HEK293 (cell line): Measurements from ENCODE around the gene LPP.

Source experiments
- CTCF ChIA-PET: fragments of 350-600 bp; formaldehyde crosslinking; extraction: SDS; loops from one replicate; lab custom pipeline; 2021; ENCODE audit warnings: antibody characterized with exemption; lab: Yijun Ruan, JAX
- POLR2A ChIA-PET: fragments of 300-600 bp; formaldehyde crosslinking; extraction: SDS; loops from one replicate; lab custom pipeline; 2020; ENCODE audit warnings: antibody characterized with exemption, inconsistent platforms; lab: Yijun Ruan, JAX
- H3K27ac ChIP-seq: fragments of 200-500 bp; sonication (Bioruptor generic); 2 replicates; pipeline ENCODE4 v1.5.1; 2014; ENCODE audit warnings: low read depth, low read length, control low read depth, inconsistent platforms; ENCODE audit errors: extremely low read depth
- H3K36me3 ChIP-seq, 2 experiments: fragments of 200-500 bp in 1 of 2; sonication (Bioruptor generic) in 1 of 2; 1 replicate in 1 of 2; 2 replicates in 1 of 2; pipeline ENCODE4 v1.5.1; 2014 to 2017; ENCODE audit warnings: inconsistent platforms in 2 of 2, low read length in 2 of 2; ENCODE audit not compliant: control insufficient read depth in 2 of 2, insufficient read depth in 1 of 2
- H3K4me1 ChIP-seq: fragments of 200-500 bp; sonication (Bioruptor generic); 2 replicates; pipeline ENCODE4 v1.5.1; 2014; ENCODE audit warnings: mild to moderate bottlenecking, low read length, inconsistent platforms; ENCODE audit not compliant: control insufficient read depth, insufficient read depth
- H3K4me3 ChIP-seq: 2 replicates; pipeline ENCODE4 v1.5.1; 2011; ENCODE audit warnings: low read depth, mild to moderate bottlenecking, control low read depth, low read length, moderate library complexity
- H3K9me3 ChIP-seq: fragments of 200-500 bp; sonication (Bioruptor generic); 2 replicates; pipeline ENCODE4 v1.5.1; 2014; ENCODE audit warnings: low read depth, low read length, inconsistent platforms; ENCODE audit not compliant: control insufficient read depth, insufficient read depth
- IKZF3 ChIP-seq: fragments of 450-650 bp; IDR thresholded peaks from 2 replicates; pipeline ENCODE4 v1.5.0; 2018; ENCODE audit warnings: missing biosample characterization, mild to moderate bottlenecking, missing genetic modification characterization, moderate library complexity
- KLF10 ChIP-seq: fragments of 450-650 bp; IDR thresholded peaks from 2 replicates; pipeline ENCODE4 v1.5.1; 2018; ENCODE audit warnings: missing biosample characterization, mild to moderate bottlenecking, missing genetic modification characterization
- KLF8 ChIP-seq: fragments of 450-650 bp; formaldehyde crosslinking; IDR thresholded peaks from 2 replicates; pipeline ENCODE4 v1.5.1; 2016; ENCODE audit warnings: missing biosample characterization, missing genetic modification characterization
- MYNN ChIP-seq: fragments of 450-650 bp; formaldehyde crosslinking; IDR thresholded peaks from 2 replicates; pipeline ENCODE4 v1.5.1; 2016; ENCODE audit warnings: missing biosample characterization, missing genetic modification characterization, borderline replicate concordance
- REPIN1 ChIP-seq: fragments of 450-650 bp; formaldehyde crosslinking; IDR thresholded peaks from 2 replicates; pipeline ENCODE4 v1.5.1; 2017; ENCODE audit warnings: missing biosample characterization, missing genetic modification characterization, low read depth
- SP7 ChIP-seq: fragments of 450-650 bp; formaldehyde crosslinking; IDR thresholded peaks from 2 replicates; pipeline ENCODE4 v1.5.1; 2016; ENCODE audit warnings: missing biosample characterization, missing genetic modification characterization
- ZBTB8A ChIP-seq: fragments of 450-650 bp; formaldehyde crosslinking; IDR thresholded peaks from 2 replicates; pipeline ENCODE4 v1.5.1; 2016; ENCODE audit warnings: missing biosample characterization, missing genetic modification characterization
- ZEB2 ChIP-seq: fragments of 450-650 bp; formaldehyde crosslinking; IDR thresholded peaks from 2 replicates; pipeline ENCODE4 v1.5.1; 2016; ENCODE audit warnings: missing biosample characterization, missing genetic modification characterization
- ZNF24 ChIP-seq: fragments of 450-650 bp; formaldehyde crosslinking; IDR thresholded peaks from 2 replicates; pipeline ENCODE4 v1.5.1; 2016; ENCODE audit warnings: missing biosample characterization, missing genetic modification characterization
- ZNF341 ChIP-seq: fragments of 450-650 bp; formaldehyde crosslinking; IDR thresholded peaks from 2 replicates; pipeline ENCODE4; 2016; ENCODE audit warnings: low read depth, missing biosample characterization, missing genetic modification characterization
- ZNF366 ChIP-seq: fragments of 450-650 bp; formaldehyde crosslinking; conservative IDR thresholded peaks from 2 replicates; pipeline ENCODE4 v1.5.1; 2016; ENCODE audit warnings: missing biosample characterization, missing genetic modification characterization
- ZNF777 ChIP-seq: fragments of 450-650 bp; formaldehyde crosslinking; IDR thresholded peaks from 2 replicates; pipeline ENCODE4 v1.5.1; 2017; ENCODE audit warnings: missing biosample characterization, missing genetic modification characterization, borderline replicate concordance
- ZNF843 ChIP-seq: fragments of 450-650 bp; formaldehyde crosslinking; IDR thresholded peaks from 2 replicates; pipeline ENCODE4 v1.5.1; 2016; ENCODE audit warnings: missing biosample characterization, missing genetic modification characterization
- TF ChIP-seq, protein P1 (sequence below): fragments of 450-650 bp; formaldehyde crosslinking; IDR thresholded peaks from 2 replicates; pipeline ENCODE4 v1.5.1; 2016; ENCODE audit warnings: missing biosample characterization, missing genetic modification characterization
- TF ChIP-seq, protein P2 (sequence below): fragments of 450-650 bp; formaldehyde crosslinking; IDR thresholded peaks from 2 replicates; pipeline ENCODE4 v1.5.1; 2017; ENCODE audit warnings: missing biosample characterization, mild to moderate bottlenecking, missing genetic modification characterization, moderate library complexity
- TF ChIP-seq, protein P3 (sequence below): fragments of 450-650 bp; formaldehyde crosslinking; IDR thresholded peaks from 2 replicates; pipeline ENCODE4 v1.5.1; 2016; ENCODE audit warnings: missing biosample characterization, missing genetic modification characterization
- TF ChIP-seq, protein P4 (sequence below): fragments of 450-650 bp; IDR thresholded peaks from 2 replicates; pipeline ENCODE4 v1.5.1; 2018; ENCODE audit warnings: missing biosample characterization, mild to moderate bottlenecking, missing genetic modification characterization
- TF ChIP-seq, protein P5 (sequence below): fragments of 450-650 bp; formaldehyde crosslinking; IDR thresholded peaks from 2 replicates; pipeline ENCODE4 v1.5.1; 2016; ENCODE audit warnings: missing biosample characterization, missing genetic modification characterization
- TF ChIP-seq, protein P6 (sequence below): fragments of 450-650 bp; formaldehyde crosslinking; IDR thresholded peaks from 2 replicates; pipeline ENCODE4 v1.5.0; 2017; ENCODE audit warnings: missing biosample characterization, missing genetic modification characterization, borderline replicate concordance

LPP gene

DNA sequence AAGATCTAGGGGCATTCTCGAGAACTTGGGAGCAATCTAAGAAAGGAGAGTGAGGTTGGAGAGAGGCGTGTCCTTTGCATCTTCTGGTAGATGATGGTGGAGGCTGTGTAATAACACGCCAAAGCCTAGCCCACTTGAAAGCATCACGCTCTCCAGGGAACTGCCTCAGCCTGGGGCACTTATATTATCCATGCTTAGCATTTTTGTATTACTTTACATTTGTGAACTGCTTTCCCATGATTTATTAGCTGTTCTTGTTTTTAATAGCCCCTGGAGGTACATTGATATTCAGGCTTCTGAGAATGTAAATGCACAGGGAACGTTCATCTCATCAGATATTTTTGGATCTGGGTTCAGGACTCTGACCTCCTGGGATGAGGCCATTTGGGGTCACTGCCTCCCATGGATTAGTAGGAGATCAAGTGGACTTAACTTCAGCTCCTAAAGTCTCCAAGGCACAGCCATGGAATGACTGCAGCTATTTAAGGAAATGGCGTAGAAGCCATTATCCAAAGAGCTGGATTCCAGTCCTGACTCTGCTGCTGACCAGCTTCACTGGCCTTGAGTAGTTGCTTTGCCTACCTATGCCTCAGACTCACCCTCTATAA lies 124.9 kb downstream of the LPP start (continued):
- TF ChIP-seq ZNF366 (peak; percentile 42; the same call in 1 of the 2 replicates), KLF8 (tag by site-specific recombination) (no peak), ZNF777 (tag by site-specific recombination) (no peak), ZNF341 (0 out of 2 replicates have a peak, but pooled peaks have one; percentile 18), ZEB2 (peak; percentile 87), ZBTB8A (tag by site-specific recombination) (peak; percentile 40; the same call in 1 of the 2 replicates), KLF10 (tag by site-specific recombination) (peak; percentile 76)
- TF ChIP-seq, protein P1, sequence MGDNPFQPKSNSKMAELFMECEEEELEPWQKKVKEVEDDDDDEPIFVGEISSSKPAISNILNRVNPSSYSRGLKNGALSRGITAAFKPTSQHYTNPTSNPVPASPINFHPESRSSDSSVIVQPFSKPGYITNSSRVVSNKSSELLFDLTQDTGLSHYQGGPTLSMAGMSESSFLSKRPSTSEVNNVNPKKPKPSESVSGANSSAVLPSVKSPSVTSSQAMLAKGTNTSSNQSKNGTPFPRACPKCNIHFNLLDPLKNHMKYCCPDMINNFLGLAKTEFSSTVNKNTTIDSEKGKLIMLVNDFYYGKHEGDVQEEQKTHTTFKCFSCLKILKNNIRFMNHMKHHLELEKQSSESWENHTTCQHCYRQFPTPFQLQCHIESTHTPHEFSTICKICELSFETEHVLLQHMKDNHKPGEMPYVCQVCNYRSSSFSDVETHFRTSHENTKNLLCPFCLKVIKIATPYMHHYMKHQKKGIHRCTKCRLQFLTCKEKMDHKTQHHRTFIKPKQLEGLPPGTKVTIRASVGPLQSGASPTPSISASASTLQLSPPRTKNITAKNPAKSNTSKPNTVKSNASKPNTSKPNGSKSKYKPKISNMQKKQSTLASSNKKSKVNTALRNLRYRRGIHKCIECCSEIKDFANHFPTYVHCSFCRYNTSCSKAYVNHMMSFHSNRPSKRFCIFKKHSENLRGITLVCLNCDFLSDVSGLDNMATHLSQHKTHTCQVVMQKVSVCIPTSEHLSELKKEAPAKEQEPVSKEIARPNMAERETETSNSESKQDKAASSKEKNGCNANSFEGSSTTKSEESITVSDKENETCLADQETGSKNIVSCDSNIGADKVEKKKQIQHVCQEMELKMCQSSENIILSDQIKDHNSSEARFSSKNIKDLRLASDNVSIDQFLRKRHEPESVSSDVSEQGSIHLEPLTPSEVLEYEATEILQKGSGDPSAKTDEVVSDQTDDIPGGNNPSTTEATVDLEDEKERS = no peak
- TF ChIP-seq, protein P2, sequence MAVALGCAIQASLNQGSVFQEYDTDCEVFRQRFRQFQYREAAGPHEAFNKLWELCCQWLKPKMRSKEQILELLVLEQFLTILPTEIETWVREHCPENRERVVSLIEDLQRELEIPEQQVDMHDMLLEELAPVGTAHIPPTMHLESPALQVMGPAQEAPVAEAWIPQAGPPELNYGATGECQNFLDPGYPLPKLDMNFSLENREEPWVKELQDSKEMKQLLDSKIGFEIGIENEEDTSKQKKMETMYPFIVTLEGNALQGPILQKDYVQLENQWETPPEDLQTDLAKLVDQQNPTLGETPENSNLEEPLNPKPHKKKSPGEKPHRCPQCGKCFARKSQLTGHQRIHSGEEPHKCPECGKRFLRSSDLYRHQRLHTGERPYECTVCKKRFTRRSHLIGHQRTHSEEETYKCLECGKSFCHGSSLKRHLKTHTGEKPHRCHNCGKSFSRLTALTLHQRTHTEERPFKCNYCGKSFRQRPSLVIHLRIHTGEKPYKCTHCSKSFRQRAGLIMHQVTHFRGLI = no peak
- TF ChIP-seq, protein P3, sequence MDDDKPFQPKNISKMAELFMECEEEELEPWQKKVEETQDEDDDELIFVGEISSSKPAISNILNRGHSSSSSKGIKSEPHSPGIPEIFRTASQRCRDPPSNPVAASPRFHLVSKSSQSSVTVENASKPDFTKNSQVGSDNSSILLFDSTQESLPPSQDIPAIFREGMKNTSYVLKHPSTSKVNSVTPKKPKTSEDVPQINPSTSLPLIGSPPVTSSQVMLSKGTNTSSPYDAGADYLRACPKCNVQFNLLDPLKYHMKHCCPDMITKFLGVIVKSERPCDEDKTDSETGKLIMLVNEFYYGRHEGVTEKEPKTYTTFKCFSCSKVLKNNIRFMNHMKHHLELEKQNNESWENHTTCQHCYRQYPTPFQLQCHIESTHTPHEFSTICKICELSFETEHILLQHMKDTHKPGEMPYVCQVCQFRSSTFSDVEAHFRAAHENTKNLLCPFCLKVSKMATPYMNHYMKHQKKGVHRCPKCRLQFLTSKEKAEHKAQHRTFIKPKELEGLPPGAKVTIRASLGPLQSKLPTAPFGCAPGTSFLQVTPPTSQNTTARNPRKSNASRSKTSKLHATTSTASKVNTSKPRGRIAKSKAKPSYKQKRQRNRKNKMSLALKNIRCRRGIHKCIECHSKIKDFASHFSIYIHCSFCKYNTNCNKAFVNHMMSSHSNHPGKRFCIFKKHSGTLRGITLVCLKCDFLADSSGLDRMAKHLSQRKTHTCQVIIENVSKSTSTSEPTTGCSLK (tag by site-specific recombination) = no peak

DNA sequence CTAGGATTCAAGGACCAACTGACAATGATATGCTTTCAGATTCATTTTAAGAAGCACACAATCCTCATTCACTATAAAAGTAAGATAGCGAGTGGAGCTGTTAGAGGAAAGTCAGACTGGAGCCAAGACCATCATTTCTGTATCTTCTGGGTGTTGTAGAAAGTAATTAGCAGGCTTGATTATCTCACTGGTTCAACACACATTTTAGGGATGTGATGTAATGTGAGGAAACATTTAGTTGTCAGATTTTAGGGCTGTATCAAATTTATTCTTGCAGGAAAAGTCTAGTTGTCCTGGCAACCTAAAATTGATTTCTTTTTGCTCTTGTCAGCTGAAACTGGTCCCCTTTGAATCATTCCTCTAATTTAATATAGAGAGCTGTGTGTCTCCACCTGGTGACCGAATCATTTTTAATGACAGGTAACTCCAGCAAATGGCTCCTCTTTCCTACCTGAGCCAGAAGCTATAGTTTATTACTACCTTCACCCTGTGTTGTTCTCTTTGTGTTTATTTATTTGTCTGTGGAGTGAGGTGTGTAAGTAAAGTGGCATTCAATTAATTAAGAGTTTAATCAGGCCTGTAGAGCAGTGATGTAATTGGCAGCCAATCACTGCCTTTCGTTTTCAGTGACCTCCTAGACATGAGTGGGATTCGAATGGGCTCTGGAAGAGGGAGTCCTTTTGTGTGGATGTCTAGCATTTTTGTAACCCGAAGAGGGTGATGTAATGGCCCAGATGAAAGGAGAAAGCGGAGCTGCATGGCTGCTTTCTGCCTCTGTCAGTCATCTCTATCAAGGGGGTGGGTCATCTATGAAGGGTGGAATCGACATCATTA lies 125.8 kb downstream of the LPP start:
- POLR2A ChIA-PET = no interaction called here
- H3K27ac ChIP-seq = no peak overlapping the region
- CTCF ChIA-PET = interaction anchor here (0.6 to 0.7 kb wide), 3 partner anchors 165 to 224 kb away, joined by 3 read pairs; no protein-coding TSS in a partner anchor
- peak; percentile 49; the same call in 1 of the 2 replicates for TF ChIP-seq KLF10 (tag by site-specific recombination)
- no peak for TF ChIP-seq ZBTB8A (tag by site-specific recombination)
- TF ChIP-seq SP7 = peak; percentile 66; the same call in 1 of the 2 replicates
- 0 out of 2 replicates have a peak, but pooled peaks have one; percentile 27 for TF ChIP-seq MYNN
- 0 out of 2 replicates have a peak, but pooled peaks have one; percentile 48 for TF ChIP-seq ZNF24 (tag by site-specific recombination)
- TF ChIP-seq, protein P4, sequence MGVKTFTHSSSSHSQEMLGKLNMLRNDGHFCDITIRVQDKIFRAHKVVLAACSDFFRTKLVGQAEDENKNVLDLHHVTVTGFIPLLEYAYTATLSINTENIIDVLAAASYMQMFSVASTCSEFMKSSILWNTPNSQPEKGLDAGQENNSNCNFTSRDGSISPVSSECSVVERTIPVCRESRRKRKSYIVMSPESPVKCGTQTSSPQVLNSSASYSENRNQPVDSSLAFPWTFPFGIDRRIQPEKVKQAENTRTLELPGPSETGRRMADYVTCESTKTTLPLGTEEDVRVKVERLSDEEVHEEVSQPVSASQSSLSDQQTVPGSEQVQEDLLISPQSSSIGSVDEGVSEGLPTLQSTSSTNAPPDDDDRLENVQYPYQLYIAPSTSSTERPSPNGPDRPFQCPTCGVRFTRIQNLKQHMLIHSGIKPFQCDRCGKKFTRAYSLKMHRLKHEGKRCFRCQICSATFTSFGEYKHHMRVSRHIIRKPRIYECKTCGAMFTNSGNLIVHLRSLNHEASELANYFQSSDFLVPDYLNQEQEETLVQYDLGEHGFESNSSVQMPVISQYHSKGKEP = peak; percentile 40; the same call in 1 of the 2 replicates
- TF ChIP-seq ZNF843 = no peak
- TF ChIP-seq, protein P5, sequence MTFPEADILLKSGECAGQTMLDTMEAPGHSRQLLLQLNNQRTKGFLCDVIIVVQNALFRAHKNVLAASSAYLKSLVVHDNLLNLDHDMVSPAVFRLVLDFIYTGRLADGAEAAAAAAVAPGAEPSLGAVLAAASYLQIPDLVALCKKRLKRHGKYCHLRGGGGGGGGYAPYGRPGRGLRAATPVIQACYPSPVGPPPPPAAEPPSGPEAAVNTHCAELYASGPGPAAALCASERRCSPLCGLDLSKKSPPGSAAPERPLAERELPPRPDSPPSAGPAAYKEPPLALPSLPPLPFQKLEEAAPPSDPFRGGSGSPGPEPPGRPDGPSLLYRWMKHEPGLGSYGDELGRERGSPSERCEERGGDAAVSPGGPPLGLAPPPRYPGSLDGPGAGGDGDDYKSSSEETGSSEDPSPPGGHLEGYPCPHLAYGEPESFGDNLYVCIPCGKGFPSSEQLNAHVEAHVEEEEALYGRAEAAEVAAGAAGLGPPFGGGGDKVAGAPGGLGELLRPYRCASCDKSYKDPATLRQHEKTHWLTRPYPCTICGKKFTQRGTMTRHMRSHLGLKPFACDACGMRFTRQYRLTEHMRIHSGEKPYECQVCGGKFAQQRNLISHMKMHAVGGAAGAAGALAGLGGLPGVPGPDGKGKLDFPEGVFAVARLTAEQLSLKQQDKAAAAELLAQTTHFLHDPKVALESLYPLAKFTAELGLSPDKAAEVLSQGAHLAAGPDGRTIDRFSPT = no peak
- TF ChIP-seq, protein P6, sequence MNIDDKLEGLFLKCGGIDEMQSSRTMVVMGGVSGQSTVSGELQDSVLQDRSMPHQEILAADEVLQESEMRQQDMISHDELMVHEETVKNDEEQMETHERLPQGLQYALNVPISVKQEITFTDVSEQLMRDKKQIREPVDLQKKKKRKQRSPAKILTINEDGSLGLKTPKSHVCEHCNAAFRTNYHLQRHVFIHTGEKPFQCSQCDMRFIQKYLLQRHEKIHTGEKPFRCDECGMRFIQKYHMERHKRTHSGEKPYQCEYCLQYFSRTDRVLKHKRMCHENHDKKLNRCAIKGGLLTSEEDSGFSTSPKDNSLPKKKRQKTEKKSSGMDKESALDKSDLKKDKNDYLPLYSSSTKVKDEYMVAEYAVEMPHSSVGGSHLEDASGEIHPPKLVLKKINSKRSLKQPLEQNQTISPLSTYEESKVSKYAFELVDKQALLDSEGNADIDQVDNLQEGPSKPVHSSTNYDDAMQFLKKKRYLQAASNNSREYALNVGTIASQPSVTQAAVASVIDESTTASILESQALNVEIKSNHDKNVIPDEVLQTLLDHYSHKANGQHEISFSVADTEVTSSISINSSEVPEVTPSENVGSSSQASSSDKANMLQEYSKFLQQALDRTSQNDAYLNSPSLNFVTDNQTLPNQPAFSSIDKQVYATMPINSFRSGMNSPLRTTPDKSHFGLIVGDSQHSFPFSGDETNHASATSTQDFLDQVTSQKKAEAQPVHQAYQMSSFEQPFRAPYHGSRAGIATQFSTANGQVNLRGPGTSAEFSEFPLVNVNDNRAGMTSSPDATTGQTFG (tag by site-specific recombination) = no peak
- TF ChIP-seq REPIN1 (tag by site-specific recombination) = no peak
- TF ChIP-seq IKZF3 (tag by site-specific recombination) = peak; percentile 54; the same call in 1 of the 2 replicates

More for the DNA sequence above, 125.8 kb downstream of the LPP start:
- no peak overlapping the region for H3K4me3 ChIP-seq
- H3K9me3 ChIP-seq = no peaks in the 10 kb centered on the region
- H3K4me1 ChIP-seq = peaks cover 4% of the 10 kb centered on the region; the same call in 1 of the 2 replicates
- H3K36me3 ChIP-seq = no peaks in the 10 kb centered on the region
